ENCODE results near the gene TTC16. TPM values are rescaled to one million over a fixed set of nuclear protein-coding genes. Genes with fewer than 3 reads are reported as not detected.

The TTC16 gene
- total RNA-seq, 8 experiments from 2014 or later: 0.05 to 0.57 (median 0.28) TPM

GRCh38 chr9:127686461-127687393 lies 29.2 kb upstream of the TTC16 start:
- WGBS, 10 experiments: 77 to 100% (median 90%) methylated on average over 1 to 5 of the region's 6 CpGs
- in situ Hi-C loops (cut with MboI; ENCODE audit: low pct_unique_long_range_greater_than_20kb in 2 of 9, low sequenced_read_pairs in 9 of 9, unreplicated experiment in 9 of 9): loop anchor here in 1 of 9 experiments (25.0 kb wide), 1 partner anchor 174 kb away; no protein-coding TSS in a partner anchor
- peak in 1 of 8 experiments; percentile 65 for ATAC-seq (replicated peaks in 6 of 8)
- H3K4me1 ChIP-seq (replicated peaks in 1 of 2): no peaks in the 10 kb centered on the region
- no peak overlapping the region for H3K27ac ChIP-seq
- no peak overlapping the region for H3K4me3 ChIP-seq

GRCh38 chr9:127689329-127690000 lies 26.4 kb upstream of the TTC16 start:
- Histone ChIP-seq H3K4me1 (replicated peaks in 1 of 2) (no peaks in the 10 kb centered on the region), H3K4me3 (no peak overlapping the region), H3K27ac (no peak overlapping the region)
- peak in 3 of 8 experiments; percentile 24 to 54 (median 35) for ATAC-seq (replicated peaks in 6 of 8)
- in situ Hi-C loops (cut with MboI; ENCODE audit: low pct_unique_long_range_greater_than_20kb in 2 of 9, low sequenced_read_pairs in 9 of 9, unreplicated experiment in 9 of 9): loop anchor here in 1 of 9 experiments (25.0 kb wide), 1 partner anchor 177 kb away; no protein-coding TSS in a partner anchor
- 80 to 100% (median 93%) methylated on average over 1 to 11 of the region's 13 CpGs; no CpG with 5 or more reads in 3 of the 10 experiments for WGBS, 10 experiments

- no peak for ATAC-seq (replicated peaks in 6 of 8)
- no peak overlapping the region for H3K4me3 ChIP-seq
- WGBS, 10 experiments: 80 to 100% (median 92%) methylated on average over 1 to 5 of the region's 10 CpGs; no CpG with 5 or more reads in 6 of the 10 experiments
- no peak overlapping the region for H3K27ac ChIP-seq
- in situ Hi-C loops (cut with MboI; ENCODE audit: low pct_unique_long_range_greater_than_20kb in 2 of 9, low sequenced_read_pairs in 9 of 9, unreplicated experiment in 9 of 9): loop anchor here in 1 of 9 experiments (25.0 kb wide), 1 partner anchor 178 kb away; no protein-coding TSS in a partner anchor
- peaks cover 0 to 5% of the 10 kb centered on the region in 2 donors for H3K4me1 ChIP-seq (replicated peaks in 1 of 2)
Measured at GRCh38 chr9:127690735-127691134, 25.1 kb upstream of the TTC16 start.

DNA sequence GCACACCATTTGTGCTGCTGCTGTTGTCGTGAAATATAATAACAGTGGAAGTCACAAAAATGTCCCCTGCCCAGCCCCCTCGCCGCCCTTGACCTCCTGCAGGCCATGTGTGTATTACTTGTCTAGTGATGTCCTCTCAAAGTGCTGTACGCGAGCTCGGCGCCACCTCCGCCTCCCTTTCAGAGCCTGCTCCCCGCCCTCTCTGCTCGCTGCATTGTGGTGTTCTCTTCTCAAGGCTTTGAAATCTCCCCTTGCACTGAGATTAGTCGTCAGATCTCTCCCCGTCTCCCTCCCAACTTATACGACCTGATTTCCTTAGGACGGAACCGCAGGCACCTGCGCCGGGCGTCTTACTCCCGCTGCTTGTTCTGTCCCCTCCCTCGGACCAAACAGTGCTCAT lies 23.8 kb upstream of the TTC16 start:
- no peak overlapping the region for H3K27ac ChIP-seq

GRCh38 chr9:127693143-127693542 lies 22.7 kb upstream of the TTC16 start:
- WGBS, 10 experiments: 50 to 86% (median 64%) methylated on average over 1 to 5 of the region's 10 CpGs; no CpG with 5 or more reads in 5 of the 10 experiments
- Histone ChIP-seq H3K4me1 (replicated peaks in 1 of 2) (peaks cover 0 to 5% of the 10 kb centered on the region in 2 donors), H3K4me3 (no peak overlapping the region), H3K27ac (no peak overlapping the region)
- no peak for ATAC-seq (replicated peaks in 6 of 8)
- in situ Hi-C loops (cut with MboI; ENCODE audit: low pct_unique_long_range_greater_than_20kb in 2 of 9, low sequenced_read_pairs in 9 of 9, unreplicated experiment in 9 of 9): loop anchor here in 1 of 9 experiments (25.0 kb wide), 1 partner anchor 181 kb away; no protein-coding TSS in a partner anchor

More for the DNA sequence above, 23.8 kb upstream of the TTC16 start:
- no peak for ATAC-seq (replicated peaks in 6 of 8)
- 50 to 90% (median 82%) methylated on average over 1 to 18 of the region's 20 CpGs; no CpG with 5 or more reads in 4 of the 10 experiments for WGBS, 10 experiments
- no peak overlapping the region for H3K4me3 ChIP-seq
- H3K4me1 ChIP-seq (replicated peaks in 1 of 2): peaks cover 0 to 5% of the 10 kb centered on the region in 2 donors
- in situ Hi-C loops (cut with MboI; ENCODE audit: low pct_unique_long_range_greater_than_20kb in 2 of 9, low sequenced_read_pairs in 9 of 9, unreplicated experiment in 9 of 9): loop anchor here in 1 of 9 experiments (25.0 kb wide), 1 partner anchor 180 kb away; no protein-coding TSS in a partner anchor

GRCh38 chr9:127693697-127694096 lies 22.2 kb upstream of the TTC16 start:
- peaks cover 0 to 5% of the 10 kb centered on the region in 2 donors for H3K4me1 ChIP-seq (replicated peaks in 1 of 2)
- H3K27ac ChIP-seq: no peak overlapping the region
- ATAC-seq (replicated peaks in 6 of 8): no peak
- no peak overlapping the region for H3K4me3 ChIP-seq
- in situ Hi-C loops (cut with MboI; ENCODE audit: low pct_unique_long_range_greater_than_20kb in 2 of 9, low sequenced_read_pairs in 9 of 9, unreplicated experiment in 9 of 9): loop anchor here in 1 of 9 experiments (25.0 kb wide), 1 partner anchor 181 kb away; no protein-coding TSS in a partner anchor
- WGBS, 10 experiments: 75 to 100% (median 95%) methylated on average over 1 to 4 of the region's 4 CpGs; no CpG with 5 or more reads in 5 of the 10 experiments

GRCh38 chr9:127694890-127695720 lies 20.8 kb upstream of the TTC16 start:
- WGBS, 10 experiments: 0 to 96% (median 78%) methylated on average over 1 to 7 of the region's 9 CpGs; no CpG with 5 or more reads in 1 of the 10 experiments
- in situ Hi-C loops (cut with MboI; ENCODE audit: low pct_unique_long_range_greater_than_20kb in 2 of 9, low sequenced_read_pairs in 9 of 9, unreplicated experiment in 9 of 9): loop anchor here in 1 of 9 experiments (25.0 kb wide), 1 partner anchor 183 kb away; no protein-coding TSS in a partner anchor
- peak in 4 of 8 experiments; percentile 10 to 37 (median 24) for ATAC-seq (replicated peaks in 6 of 8)
- Histone ChIP-seq H3K4me1 (replicated peaks in 1 of 2) (peaks cover 0 to 5% of the 10 kb centered on the region in 2 donors), H3K27ac (no peak overlapping the region), H3K4me3 (no peak overlapping the region)

- H3K4me3 ChIP-seq: no peak overlapping the region
- ATAC-seq (replicated peaks in 6 of 8): no peak
- H3K27ac ChIP-seq: no peak overlapping the region
- peaks cover 0 to 5% of the 10 kb centered on the region in 2 donors for H3K4me1 ChIP-seq (replicated peaks in 1 of 2)
- WGBS, 10 experiments: 27 to 100% (median 87%) methylated on average over 1 to 5 of the region's 5 CpGs
- in situ Hi-C loops (cut with MboI; ENCODE audit: low pct_unique_long_range_greater_than_20kb in 2 of 9, low sequenced_read_pairs in 9 of 9, unreplicated experiment in 9 of 9): loop anchor here in 1 of 9 experiments (25.0 kb wide), 1 partner anchor 185 kb away; no protein-coding TSS in a partner anchor
Measured at GRCh38 chr9:127697575-127697974, 18.3 kb upstream of the TTC16 start.

- no peak overlapping the region for H3K27ac ChIP-seq
- H3K4me3 ChIP-seq: no peak overlapping the region
- ATAC-seq (replicated peaks in 6 of 8): no peak
- 71 to 100% (median 92%) methylated on average over 1 to 4 of the region's 5 CpGs; no CpG with 5 or more reads in 1 of the 10 experiments for WGBS, 10 experiments
- in situ Hi-C loops (cut with MboI; ENCODE audit: low pct_unique_long_range_greater_than_20kb in 2 of 9, low sequenced_read_pairs in 9 of 9, unreplicated experiment in 9 of 9): loop anchor here in 1 of 9 experiments (25.0 kb wide), 1 partner anchor 186 kb away; no protein-coding TSS in a partner anchor
- peaks cover 0 to 5% of the 10 kb centered on the region in 2 donors for H3K4me1 ChIP-seq (replicated peaks in 1 of 2)
Measured at GRCh38 chr9:127698386-127698785, 17.5 kb upstream of the TTC16 start.

DNA sequence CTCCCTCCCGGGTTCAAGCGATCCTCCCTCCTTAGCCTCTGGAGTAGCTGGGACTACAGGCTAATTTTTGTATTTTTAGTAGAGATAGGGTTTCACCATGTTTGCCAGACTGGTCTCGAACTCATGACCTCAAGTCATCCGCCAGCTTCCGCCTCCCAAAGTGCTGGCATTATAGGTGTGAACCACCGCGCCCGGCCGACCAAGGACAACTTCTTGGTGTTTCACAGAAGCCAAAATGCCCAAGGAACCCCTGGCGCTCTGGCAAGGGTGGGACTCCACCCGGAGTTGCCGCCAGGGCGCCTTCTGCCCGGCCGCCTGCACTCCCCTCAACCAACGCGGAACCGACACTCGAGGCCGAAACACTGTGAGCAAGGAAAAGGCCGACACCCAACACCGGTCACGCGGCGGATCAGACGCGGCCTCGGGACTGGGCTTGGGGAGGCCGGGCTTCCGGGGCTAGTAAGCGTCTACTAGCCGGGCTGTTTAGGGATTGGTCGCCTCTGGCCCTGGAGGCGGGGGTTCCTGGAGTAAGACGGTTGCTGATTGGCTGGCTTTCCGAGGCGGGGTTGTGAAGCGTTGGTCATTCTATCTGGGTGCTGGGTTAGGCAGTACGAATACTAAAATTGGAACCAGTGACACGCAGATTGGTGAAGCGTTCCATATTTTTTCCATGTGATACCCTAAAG lies 16.8 kb upstream of the TTC16 start:
- no peak overlapping the region for H3K27ac ChIP-seq
- H3K4me3 ChIP-seq: peak overlapping the region in 4 of 5 donors; percentile 16 to 26 (median 22)
- in situ Hi-C loops (cut with MboI; ENCODE audit: low pct_unique_long_range_greater_than_20kb in 2 of 9, low sequenced_read_pairs in 9 of 9, unreplicated experiment in 9 of 9): loop anchor here in 1 of 9 experiments (25.0 kb wide), 1 partner anchor 187 kb away; no protein-coding TSS in a partner anchor
- H3K4me1 ChIP-seq (replicated peaks in 1 of 2): peaks cover 0 to 5% of the 10 kb centered on the region in 2 donors
- peak; percentile 78 to 97 (median 93) for ATAC-seq (replicated peaks in 6 of 8)
- 3 to 34% (median 23%) methylated on average over 2 to 26 of the region's 41 CpGs; no CpG with 5 or more reads in 4 of the 10 experiments for WGBS, 10 experiments

DNA sequence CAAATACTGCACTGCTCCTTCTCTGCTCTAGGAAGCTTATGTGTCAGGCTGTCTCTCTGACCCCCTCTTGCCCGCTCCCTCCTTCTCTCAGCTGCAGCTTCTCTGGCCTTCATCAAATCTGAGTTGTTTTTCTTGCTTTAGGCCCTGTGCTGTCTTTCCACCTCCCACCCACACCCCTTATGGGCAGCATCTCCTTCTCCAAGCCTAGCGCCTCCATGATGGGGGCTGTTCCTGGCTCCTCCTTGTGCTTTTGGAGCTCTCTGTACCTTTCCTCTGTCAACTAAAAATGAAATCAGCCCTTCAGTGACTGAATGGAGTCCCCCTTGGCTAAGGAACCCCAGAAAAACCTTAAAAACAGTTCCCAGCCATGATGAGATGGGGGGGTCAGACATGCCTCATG lies 15.7 kb upstream of the TTC16 start:
- whole genome bisulfite sequencing, 10 experiments: 40 to 100% (median 92%) methylated on average over 1 to 2 of the region's 2 CpGs; no CpG with 5 or more reads in 2 of the 10 experiments
- H3K4me1 ChIP-seq (replicated peaks in 1 of 2): peaks cover under 1 to 7% of the 10 kb centered on the region in 2 donors
- no peak for ATAC-seq (replicated peaks in 6 of 8)
- in situ Hi-C loops (cut with MboI; ENCODE audit: low pct_unique_long_range_greater_than_20kb in 2 of 9, low sequenced_read_pairs in 9 of 9, unreplicated experiment in 9 of 9): no loop called here
- no peak overlapping the region for H3K4me3 ChIP-seq
- H3K27ac ChIP-seq: no peak overlapping the region

All from motor neuron (in vitro differentiated cells).